ENCODE results near the gene RHD. TPM values are rescaled to one million over a fixed set of nuclear protein-coding genes. Genes with fewer than 3 reads are reported as not detected.

The RHD gene
- total RNA-seq, 4 donors from 2014 or later: not detected

DNA sequence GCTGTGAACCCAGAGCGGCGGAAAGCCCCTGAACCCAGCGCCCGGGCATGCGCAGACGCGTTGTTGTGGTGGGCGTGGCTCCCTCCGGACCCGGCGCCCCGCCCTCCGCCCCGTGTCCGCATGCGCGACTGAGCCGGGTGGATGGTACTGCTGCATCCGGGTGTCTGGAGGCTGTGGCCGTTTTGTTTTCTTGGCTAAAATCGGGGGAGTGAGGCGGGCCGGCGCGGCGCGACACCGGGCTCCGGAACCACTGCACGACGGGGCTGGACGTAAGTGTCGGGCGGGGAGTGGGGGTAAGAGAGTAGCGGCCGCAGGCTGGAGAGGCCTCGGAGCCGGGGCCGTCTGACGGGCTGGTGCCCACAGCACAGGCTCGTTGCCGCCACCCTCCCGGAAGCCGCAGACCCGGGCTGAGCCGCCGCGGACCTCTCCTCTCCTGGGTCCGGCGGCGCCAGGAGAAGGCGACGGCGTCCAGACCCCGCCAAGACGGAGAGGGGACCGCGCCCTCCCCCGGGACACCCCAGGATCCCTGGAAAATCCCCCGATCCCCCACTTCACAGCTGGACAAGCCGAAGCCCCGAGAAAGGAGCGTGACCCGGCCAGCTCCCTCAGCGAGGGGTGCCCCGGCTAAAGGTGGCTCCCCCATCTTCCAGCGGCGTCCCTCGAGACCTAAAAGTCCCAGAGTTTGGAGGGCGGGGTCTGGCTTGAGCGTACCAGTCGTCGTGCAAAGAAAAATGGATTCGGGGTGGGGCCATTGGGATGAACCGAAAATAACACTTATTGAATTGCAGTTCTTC lies 66.1 kb downstream of the RHD start, which contains the start of gene TMEM50A:
TMEM50A (plus strand) TSS at position 147 of the 794 bp plus-strand sequence. CDS start 2,153 bp downstream, outside the sequence.
- under 1% methylated on average over 41 of the region's 75 CpGs for WGBS
- H3K36me3 ChIP-seq: peaks cover 3% of the 10 kb centered on the region
- peak within 1 kb of the TSS; percentile 72 for H3K4me3 ChIP-seq
- DNase-seq (ENCODE audit: low spot score in 2 of 2): peak; percentile 92 to 93
- no peaks in the 10 kb centered on the region for H3K9me3 ChIP-seq
- peaks cover 31% of the 10 kb centered on the region for H3K4me1 ChIP-seq
- TF ChIP-seq, protein P1, sequence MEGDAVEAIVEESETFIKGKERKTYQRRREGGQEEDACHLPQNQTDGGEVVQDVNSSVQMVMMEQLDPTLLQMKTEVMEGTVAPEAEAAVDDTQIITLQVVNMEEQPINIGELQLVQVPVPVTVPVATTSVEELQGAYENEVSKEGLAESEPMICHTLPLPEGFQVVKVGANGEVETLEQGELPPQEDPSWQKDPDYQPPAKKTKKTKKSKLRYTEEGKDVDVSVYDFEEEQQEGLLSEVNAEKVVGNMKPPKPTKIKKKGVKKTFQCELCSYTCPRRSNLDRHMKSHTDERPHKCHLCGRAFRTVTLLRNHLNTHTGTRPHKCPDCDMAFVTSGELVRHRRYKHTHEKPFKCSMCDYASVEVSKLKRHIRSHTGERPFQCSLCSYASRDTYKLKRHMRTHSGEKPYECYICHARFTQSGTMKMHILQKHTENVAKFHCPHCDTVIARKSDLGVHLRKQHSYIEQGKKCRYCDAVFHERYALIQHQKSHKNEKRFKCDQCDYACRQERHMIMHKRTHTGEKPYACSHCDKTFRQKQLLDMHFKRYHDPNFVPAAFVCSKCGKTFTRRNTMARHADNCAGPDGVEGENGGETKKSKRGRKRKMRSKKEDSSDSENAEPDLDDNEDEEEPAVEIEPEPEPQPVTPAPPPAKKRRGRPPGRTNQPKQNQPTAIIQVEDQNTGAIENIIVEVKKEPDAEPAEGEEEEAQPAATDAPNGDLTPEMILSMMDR (IDR thresholded peaks at IDR 0.05): no peak
- peak in 1 of 2 donors; percentile 87 for TF ChIP-seq POLR2A (IDR thresholded peaks at IDR 0.05)
- TF ChIP-seq POLR2AphosphoS5 (IDR thresholded peaks at IDR 0.05): peak in 2 of 3 donors; percentile 57 to 78
- H3K27me3 ChIP-seq: no peaks in the 10 kb centered on the region
- peak within 1 kb of the TSS; percentile 95 for H3K27ac ChIP-seq

DNA sequence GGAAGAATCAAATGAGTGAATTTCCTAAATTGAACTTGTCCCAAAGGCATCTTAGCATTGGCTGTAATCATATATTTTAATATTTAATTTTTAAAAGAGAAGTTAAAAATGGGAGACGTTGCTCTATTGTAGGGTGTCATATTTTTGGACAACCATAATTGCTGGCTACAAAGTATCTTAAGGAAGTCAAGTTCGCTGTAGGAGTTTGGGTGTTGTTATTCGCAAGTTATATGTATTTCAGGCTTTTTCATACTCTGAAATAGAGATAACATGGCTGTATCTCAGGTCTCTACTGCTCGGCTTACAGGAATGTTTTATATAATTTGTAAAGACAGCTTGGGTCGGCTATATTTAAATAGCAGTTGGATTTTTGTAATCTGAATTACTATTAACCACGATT lies 66.7 kb downstream of the RHD start:
- no peak for TF ChIP-seq POLR2AphosphoS5 (IDR thresholded peaks at IDR 0.05)
- TF ChIP-seq, protein P1 (IDR thresholded peaks at IDR 0.05): no peak
- no peak for TF ChIP-seq EP300 (IDR thresholded peaks at IDR 0.05)
- no peak for TF ChIP-seq POLR2A (IDR thresholded peaks at IDR 0.05)
- DNase-seq (ENCODE audit: low spot score in 2 of 2): no peak
- H3K4me3 ChIP-seq: peak overlapping the region; percentile 72
- peaks cover 36% of the 10 kb centered on the region for H3K4me1 ChIP-seq
- H3K27me3 ChIP-seq: no peaks in the 10 kb centered on the region
- H3K36me3 ChIP-seq: peaks cover 7% of the 10 kb centered on the region
- WGBS: under 1% methylated on average over 6 of the region's 6 CpGs
- H3K27ac ChIP-seq: peak overlapping the region; percentile 95
- no peaks in the 10 kb centered on the region for H3K9me3 ChIP-seq

DNA sequence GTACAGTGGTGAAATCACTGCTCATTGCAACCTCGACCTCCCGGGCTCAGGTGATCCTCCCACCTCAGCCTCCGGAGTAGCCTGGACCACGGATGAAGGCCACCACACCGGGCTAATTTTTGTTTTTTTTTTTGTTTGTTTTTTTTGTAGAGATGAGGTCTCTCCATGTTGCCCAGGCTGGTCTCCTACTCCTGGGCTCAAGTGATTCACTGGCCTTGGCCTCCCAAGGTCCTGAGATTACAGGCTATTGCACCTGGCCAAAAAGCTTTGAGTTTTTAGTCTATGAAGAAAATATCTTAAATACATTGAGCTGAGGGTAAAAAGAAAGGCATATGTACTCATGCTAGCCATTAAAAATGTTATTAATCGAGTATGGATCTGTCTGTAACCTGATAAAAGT lies 69.4 kb downstream of the RHD start:
- H3K27me3 ChIP-seq: no peaks in the 10 kb centered on the region
- no peak for DNase-seq (ENCODE audit: low spot score in 2 of 2)
- H3K36me3 ChIP-seq: peaks cover 19% of the 10 kb centered on the region
- no peak overlapping the region for H3K27ac ChIP-seq
- H3K4me1 ChIP-seq: peaks cover 36% of the 10 kb centered on the region
- H3K9me3 ChIP-seq: no peaks in the 10 kb centered on the region
- H3K4me3 ChIP-seq: no peak overlapping the region
- TF ChIP-seq POLR2A (IDR thresholded peaks at IDR 0.05) (no peak), EP300 (IDR thresholded peaks at IDR 0.05) (no peak), POLR2AphosphoS5 (IDR thresholded peaks at IDR 0.05) (no peak)
- TF ChIP-seq, protein P1 (IDR thresholded peaks at IDR 0.05): no peak
- 78% methylated on average over 6 of the region's 6 CpGs for WGBS

DNA sequence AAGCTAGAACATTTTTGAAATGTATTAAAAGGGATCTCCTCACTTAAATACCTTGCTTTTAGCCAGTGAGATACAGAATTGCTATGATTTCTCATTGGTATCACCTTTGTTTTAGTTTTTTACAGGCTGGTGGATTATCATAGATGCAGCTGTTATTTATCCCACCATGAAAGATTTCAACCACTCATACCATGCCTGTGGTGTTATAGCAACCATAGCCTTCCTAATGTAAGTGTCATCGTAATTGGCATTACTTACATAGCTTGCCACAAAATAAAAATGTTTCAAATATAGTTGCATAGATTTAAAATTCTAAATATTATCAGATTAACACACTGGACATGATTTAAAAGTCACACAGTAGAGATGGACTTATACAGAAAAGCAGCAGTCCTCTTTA lies 70.5 kb downstream of the RHD start:
- Histone ChIP-seq H3K4me1 (peaks cover 40% of the 10 kb centered on the region), H3K9me3 (no peaks in the 10 kb centered on the region), H3K27me3 (no peaks in the 10 kb centered on the region), H3K4me3 (no peak overlapping the region), H3K27ac (no peak overlapping the region), H3K36me3 (peaks cover 28% of the 10 kb centered on the region)
- WGBS: 92% methylated on average over 1 of the region's 1 CpG
- DNase-seq (ENCODE audit: low spot score in 2 of 2): no peak
- TF ChIP-seq POLR2A (IDR thresholded peaks at IDR 0.05) (no peak), POLR2AphosphoS5 (IDR thresholded peaks at IDR 0.05) (no peak), EP300 (IDR thresholded peaks at IDR 0.05) (no peak)
- TF ChIP-seq, protein P1 (IDR thresholded peaks at IDR 0.05): no peak

DNA sequence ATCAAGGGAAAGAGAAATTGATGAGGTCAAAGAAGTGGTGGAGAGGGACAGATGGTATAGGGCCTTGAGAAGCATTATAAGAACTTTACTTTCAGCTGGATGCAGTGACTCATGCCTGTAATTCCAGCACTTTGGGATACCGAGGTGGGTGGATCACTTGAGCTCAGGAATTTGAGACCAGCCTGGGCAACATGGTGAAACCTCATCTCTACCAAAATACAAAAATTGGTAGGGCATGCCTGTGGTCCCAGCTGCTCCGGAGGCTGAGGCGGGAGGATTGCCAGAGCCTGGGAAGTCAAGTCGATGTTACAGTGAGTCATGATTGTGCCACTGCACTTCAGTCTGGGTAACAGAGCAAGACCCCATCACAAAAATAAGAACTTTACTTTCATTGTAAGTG lies 71.6 kb downstream of the RHD start:
- H3K4me1 ChIP-seq: peaks cover 40% of the 10 kb centered on the region
- no peak for DNase-seq (ENCODE audit: low spot score in 2 of 2)
- WGBS: 25% methylated on average over 4 of the region's 4 CpGs
- H3K9me3 ChIP-seq: no peaks in the 10 kb centered on the region
- no peak for TF ChIP-seq POLR2A (IDR thresholded peaks at IDR 0.05)
- no peak for TF ChIP-seq EP300 (IDR thresholded peaks at IDR 0.05)
- TF ChIP-seq, protein P1 (IDR thresholded peaks at IDR 0.05): no peak
- no peak for TF ChIP-seq POLR2AphosphoS5 (IDR thresholded peaks at IDR 0.05)
- peaks cover 34% of the 10 kb centered on the region for H3K36me3 ChIP-seq
- H3K27me3 ChIP-seq: no peaks in the 10 kb centered on the region
- no peak overlapping the region for H3K27ac ChIP-seq
- no peak overlapping the region for H3K4me3 ChIP-seq
